Lower leg skin (tissue), 4 donors: ENCODE measurements around the gene EIF5AL1. TPM values are rescaled to one million over a fixed set of nuclear protein-coding genes. Genes with fewer than 3 reads are reported as not detected.

Experiments used
- DNase-seq, 2 donors: peaks; one replicate each; pipeline ENCODE4 v3.0.0-alpha.2; 2019; ENCODE audit warnings: low spot score in 2 of 2
- H3K4me3 ChIP-seq: fragments of 200-600 bp; sonication (generic); 2 replicates; pipeline ENCODE4 v1.5.1; 2017; ENCODE audit warnings: mild to moderate bottlenecking, low read depth; ENCODE audit not compliant: poor library complexity, severe bottlenecking
- POLR2A ChIP-seq, 2 donors: fragments of 450-650 bp; IDR thresholded peaks; one replicate each; pipeline ENCODE4 v1.6.1; 2016 to 2017; ENCODE audit warnings: antibody characterized with exemption in 2 of 2, mild to moderate bottlenecking in 1 of 2, moderate library complexity in 1 of 2
- WGBS, 2 donors: methylation state at CpG; one replicate each; pipeline ENCODE4 v1.1.5; 2018; 5-methylcytosine and 5-hydroxymethylcytosine counted together
- intact Hi-C: fragments of 100-400 bp; cut with DNase I; formaldehyde crosslinking; loops from one replicate; pipeline ENCODE4 v1.15.0; 2023; ENCODE audit warnings: low total_unique reads
- total RNA-seq, 4 donors: library from RNA; depleted of rRNA; stranded (reverse); fragments of >200 nt; gene quantifications; one replicate each; pipeline ENCODE4 v1.1.0, GENCODE V29; 2016
- TF ChIP-seq, protein P1 (sequence below), 3 donors: fragments of 450-650 bp; IDR thresholded peaks; one replicate each; pipeline ENCODE4 v1.5.1; 2016; ENCODE audit warnings: antibody characterized with exemption in 3 of 3, mild to moderate bottlenecking in 3 of 3, moderate library complexity in 2 of 3

Gene EIF5AL1
- total RNA-seq, 4 donors from 2014 or later = 0.05 to 0.38 (median 0.08) TPM; not detected in 1

GRCh38 chr10:79475877-79476276 is 36.5 kb upstream of the EIF5AL1 start:
- H3K4me3 ChIP-seq = no peak overlapping the region
- no peak for TF ChIP-seq POLR2A (IDR thresholded peaks at IDR 0.05)
- TF ChIP-seq, protein P1, sequence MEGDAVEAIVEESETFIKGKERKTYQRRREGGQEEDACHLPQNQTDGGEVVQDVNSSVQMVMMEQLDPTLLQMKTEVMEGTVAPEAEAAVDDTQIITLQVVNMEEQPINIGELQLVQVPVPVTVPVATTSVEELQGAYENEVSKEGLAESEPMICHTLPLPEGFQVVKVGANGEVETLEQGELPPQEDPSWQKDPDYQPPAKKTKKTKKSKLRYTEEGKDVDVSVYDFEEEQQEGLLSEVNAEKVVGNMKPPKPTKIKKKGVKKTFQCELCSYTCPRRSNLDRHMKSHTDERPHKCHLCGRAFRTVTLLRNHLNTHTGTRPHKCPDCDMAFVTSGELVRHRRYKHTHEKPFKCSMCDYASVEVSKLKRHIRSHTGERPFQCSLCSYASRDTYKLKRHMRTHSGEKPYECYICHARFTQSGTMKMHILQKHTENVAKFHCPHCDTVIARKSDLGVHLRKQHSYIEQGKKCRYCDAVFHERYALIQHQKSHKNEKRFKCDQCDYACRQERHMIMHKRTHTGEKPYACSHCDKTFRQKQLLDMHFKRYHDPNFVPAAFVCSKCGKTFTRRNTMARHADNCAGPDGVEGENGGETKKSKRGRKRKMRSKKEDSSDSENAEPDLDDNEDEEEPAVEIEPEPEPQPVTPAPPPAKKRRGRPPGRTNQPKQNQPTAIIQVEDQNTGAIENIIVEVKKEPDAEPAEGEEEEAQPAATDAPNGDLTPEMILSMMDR (IDR thresholded peaks at IDR 0.05) = no peak
- peak in 1 of 2 donors; percentile 4 for DNase-seq
- intact Hi-C loops = no loop called here
- WGBS, 2 donors = 80 to 85% methylated on average over 3 of the region's 3 CpGs

GRCh38 chr10:79476645-79477044 is 35.7 kb upstream of the EIF5AL1 start:
- DNase-seq = no peak
- no peak overlapping the region for H3K4me3 ChIP-seq
- intact Hi-C loops = no loop called here
- no peak for TF ChIP-seq POLR2A (IDR thresholded peaks at IDR 0.05)
- TF ChIP-seq, protein P1 (IDR thresholded peaks at IDR 0.05) = no peak

- H3K4me3 ChIP-seq = no peak overlapping the region
- no peak for TF ChIP-seq POLR2A (IDR thresholded peaks at IDR 0.05)
- TF ChIP-seq, protein P1 (IDR thresholded peaks at IDR 0.05) = no peak
- WGBS, 2 donors = 90 to 94% methylated on average over 7 of the region's 7 CpGs
- intact Hi-C loops = no loop called here
- DNase-seq = peak in 1 of 2 donors; percentile 9
Observed at GRCh38 chr10:79477456-79477855, 34.9 kb upstream of the EIF5AL1 start.

DNA sequence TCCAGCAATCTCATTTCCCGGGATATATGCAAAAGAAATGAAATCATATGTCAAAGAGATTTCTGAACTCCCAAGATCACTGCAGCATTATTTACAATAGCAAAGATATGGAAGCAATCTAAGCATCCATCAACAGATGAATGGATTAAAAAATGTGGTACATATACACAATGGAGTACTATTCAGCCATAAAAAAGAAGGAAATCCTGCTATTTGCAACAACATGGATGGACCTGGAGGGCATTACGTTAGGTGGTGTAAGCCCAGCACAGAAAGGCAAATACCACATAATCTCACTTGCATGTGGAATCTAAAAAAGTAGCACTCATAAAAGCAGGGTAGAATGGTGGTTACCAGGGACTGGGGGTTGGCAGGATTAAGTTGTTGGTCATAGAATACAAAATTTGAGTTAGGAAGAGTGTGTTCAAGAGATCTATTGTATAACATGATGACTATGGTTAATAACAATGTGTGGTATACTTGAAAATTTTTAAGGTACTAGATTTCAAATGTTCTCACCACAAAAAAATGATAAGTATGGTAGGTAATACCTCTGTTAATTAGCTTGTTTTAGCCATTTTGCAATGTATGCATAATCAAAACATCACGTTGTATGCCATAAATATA is 32.9 kb upstream of the EIF5AL1 start:
- H3K4me3 ChIP-seq = no peak overlapping the region
- no peak for TF ChIP-seq POLR2A (IDR thresholded peaks at IDR 0.05)
- TF ChIP-seq, protein P1 (IDR thresholded peaks at IDR 0.05) = no peak
- 87 to 90% methylated on average over 3 of the region's 3 CpGs for WGBS, 2 donors
- no peak for DNase-seq
- intact Hi-C loops = no loop called here

- no peak overlapping the region for H3K4me3 ChIP-seq
- TF ChIP-seq POLR2A (IDR thresholded peaks at IDR 0.05) = no peak
- TF ChIP-seq, protein P1 (IDR thresholded peaks at IDR 0.05) = no peak
- DNase-seq = peak in 1 of 2 donors; percentile 18
- intact Hi-C loops = no loop called here
- WGBS, 2 donors = 83 to 85% methylated on average over 1 of the region's 1 CpG
Observed at GRCh38 chr10:79482304-79482703, 30.0 kb upstream of the EIF5AL1 start.

DNA sequence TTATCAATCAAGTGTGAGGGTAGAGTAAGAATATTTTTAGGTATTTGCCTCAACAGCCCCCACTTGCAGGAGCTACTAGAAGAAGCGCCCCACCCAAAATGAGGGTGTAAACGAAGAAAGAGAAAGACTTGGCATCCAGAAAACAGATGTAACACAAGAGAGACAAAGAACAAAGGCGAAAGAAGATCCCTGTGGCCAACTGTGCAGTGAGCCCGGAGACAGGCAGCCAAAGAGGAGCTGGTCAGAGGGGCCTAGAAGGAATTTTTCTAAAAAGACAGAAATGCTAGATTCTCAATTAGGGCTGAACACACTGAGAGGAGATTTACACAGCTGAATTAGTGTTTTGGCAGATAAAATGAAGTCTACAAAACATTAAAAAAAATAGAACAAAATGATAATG is 29.6 kb upstream of the EIF5AL1 start:
- TF ChIP-seq, protein P1 (IDR thresholded peaks at IDR 0.05) = no peak
- no peak for TF ChIP-seq POLR2A (IDR thresholded peaks at IDR 0.05)
- WGBS, 2 donors = 29 to 31% methylated on average over 4 of the region's 4 CpGs
- intact Hi-C loops = no loop called here
- DNase-seq = peak in 1 of 2 donors; percentile 45
- H3K4me3 ChIP-seq = no peak overlapping the region
